GM06990 (cell line): Measurements from ENCODE around the gene CABP5.

Experiments used
- DNase-seq: peaks from one replicate; pipeline ENCODE4 v3.0.0-alpha.2; 2011; ENCODE audit not compliant: insufficient read length; ENCODE audit errors: extremely low read depth
- H3K27me3 ChIP-seq: replicated peaks from 2 replicates; pipeline ENCODE4 v1.6.0; 2011; ENCODE audit warnings: low read length; ENCODE audit not compliant: control insufficient read depth, insufficient read depth
- H3K36me3 ChIP-seq: 2 replicates; pipeline ENCODE4 v1.5.1; 2011; ENCODE audit warnings: low read length; ENCODE audit not compliant: control insufficient read depth, insufficient read depth
- H3K4me3 ChIP-seq: replicated peaks from 2 replicates; pipeline ENCODE4 v1.5.1; 2011; ENCODE audit warnings: low read depth, mild to moderate bottlenecking, control low read depth, low read length
- TF ChIP-seq, protein P1 (sequence below): IDR thresholded peaks from 2 replicates; pipeline ENCODE4 v1.5.1; 2011; ENCODE audit warnings: low read length, control low read depth, mild to moderate bottlenecking, inconsistent platforms; ENCODE audit not compliant: insufficient read depth, poor library complexity, severe bottlenecking

CABP5 gene

DNA sequence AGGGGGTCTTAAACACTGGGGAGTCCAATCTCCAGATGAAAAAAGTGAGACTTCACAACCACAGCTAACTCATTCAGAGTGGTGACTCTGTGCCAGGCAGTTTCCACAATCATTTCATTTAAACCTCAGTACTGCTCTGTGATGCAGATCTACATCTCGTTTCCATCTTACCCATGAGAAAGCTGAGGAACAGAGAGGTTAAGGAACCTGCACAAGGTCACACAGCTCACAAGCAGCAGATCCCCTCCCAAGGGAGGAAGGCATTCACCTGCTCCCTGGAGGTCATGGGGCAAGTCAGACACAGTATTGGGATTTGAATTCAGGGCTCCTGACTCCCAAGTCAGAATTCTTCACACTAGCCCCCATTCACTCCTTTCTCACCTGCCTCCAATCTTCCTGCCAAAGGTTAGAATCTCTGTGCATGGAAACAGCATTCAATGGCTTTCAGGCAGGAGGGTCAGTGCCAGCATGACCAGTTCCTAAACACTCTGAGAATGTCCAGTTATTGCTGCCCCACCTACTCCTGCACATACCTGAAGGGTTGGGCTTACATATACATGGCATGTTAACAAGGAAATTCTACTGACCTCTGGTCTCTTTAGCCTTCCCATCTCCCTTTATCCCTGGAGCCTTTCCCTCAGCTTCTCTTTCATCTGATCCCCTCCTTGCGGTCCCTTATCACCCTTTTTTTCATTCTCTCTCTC is 1.9 kb downstream of the CABP5 start:
- Histone ChIP-seq H3K4me3 (no peak overlapping the region), H3K36me3 (no peaks in the 10 kb centered on the region), H3K27me3 (no peaks in the 10 kb centered on the region; the same call in 1 of the 2 replicates)
- DNase-seq: no peak
- TF ChIP-seq, protein P1, sequence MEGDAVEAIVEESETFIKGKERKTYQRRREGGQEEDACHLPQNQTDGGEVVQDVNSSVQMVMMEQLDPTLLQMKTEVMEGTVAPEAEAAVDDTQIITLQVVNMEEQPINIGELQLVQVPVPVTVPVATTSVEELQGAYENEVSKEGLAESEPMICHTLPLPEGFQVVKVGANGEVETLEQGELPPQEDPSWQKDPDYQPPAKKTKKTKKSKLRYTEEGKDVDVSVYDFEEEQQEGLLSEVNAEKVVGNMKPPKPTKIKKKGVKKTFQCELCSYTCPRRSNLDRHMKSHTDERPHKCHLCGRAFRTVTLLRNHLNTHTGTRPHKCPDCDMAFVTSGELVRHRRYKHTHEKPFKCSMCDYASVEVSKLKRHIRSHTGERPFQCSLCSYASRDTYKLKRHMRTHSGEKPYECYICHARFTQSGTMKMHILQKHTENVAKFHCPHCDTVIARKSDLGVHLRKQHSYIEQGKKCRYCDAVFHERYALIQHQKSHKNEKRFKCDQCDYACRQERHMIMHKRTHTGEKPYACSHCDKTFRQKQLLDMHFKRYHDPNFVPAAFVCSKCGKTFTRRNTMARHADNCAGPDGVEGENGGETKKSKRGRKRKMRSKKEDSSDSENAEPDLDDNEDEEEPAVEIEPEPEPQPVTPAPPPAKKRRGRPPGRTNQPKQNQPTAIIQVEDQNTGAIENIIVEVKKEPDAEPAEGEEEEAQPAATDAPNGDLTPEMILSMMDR: no peak

DNA sequence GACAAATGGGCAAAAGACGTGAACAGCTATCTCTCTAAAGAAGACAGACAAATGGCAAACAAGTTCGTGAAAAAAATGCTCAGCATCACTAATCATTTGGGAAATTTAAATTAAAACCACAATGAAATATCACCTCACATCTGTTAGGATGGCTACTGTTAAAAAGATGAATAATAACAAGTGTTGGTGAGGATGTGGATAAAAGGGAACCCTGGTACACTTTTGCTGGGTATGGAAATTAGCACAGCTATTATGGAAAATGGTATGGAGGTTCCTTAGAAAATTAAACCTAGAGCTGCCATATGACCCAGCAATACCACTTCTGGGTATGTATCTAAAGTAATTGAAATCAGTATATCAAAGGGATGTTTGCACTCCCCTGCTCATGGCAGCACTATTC is 7.1 kb downstream of the CABP5 start:
- H3K36me3 ChIP-seq: no peaks in the 10 kb centered on the region
- TF ChIP-seq, protein P1: no peak
- H3K27me3 ChIP-seq: no peaks in the 10 kb centered on the region; the same call in 1 of the 2 replicates
- no peak for DNase-seq
- H3K4me3 ChIP-seq: no peak overlapping the region

DNA sequence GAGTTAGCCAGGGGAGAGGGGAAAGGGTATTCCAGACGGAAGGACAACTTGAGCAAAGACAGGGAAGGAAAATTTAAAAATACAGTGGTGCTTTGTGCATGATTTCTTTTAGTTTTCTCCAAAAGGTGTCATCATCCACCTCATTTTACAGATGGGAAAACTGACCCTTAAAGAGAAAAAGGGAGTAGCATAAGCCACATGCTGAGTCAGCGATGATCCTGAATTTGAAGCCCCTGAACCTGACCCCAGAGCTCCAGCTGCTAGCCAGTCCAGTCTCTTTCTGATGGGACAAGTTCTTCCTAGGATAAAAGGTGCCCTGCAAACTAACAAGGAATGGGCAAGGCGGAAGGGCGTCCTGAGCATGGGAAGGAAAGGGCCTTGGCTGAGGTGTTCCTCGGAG is 10.3 kb downstream of the CABP5 start:
- H3K4me3 ChIP-seq: no peak overlapping the region
- no peaks in the 10 kb centered on the region for H3K27me3 ChIP-seq
- TF ChIP-seq, protein P1: no peak
- no peaks in the 10 kb centered on the region for H3K36me3 ChIP-seq
- no peak for DNase-seq

DNA sequence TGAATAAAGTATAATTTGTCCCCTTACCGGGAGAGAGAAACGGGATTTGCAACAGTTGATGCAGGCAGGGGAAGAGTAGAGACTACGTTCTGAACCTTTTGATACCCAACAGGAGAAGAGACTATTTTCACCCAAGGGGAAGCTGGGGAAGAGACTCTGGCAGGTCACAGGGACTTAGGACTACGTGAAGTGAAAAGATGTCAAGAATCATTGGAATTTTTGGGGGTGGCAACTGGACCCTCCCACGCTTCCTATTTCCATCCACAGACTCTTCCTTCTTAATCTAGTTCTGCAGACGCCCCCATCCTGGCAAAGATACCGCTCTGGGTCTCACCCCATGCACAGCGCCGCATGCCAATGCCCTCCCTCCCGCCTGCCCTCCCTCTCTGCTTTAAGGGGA is 13.8 kb downstream of the CABP5 start:
- no peaks in the 10 kb centered on the region for H3K36me3 ChIP-seq
- H3K4me3 ChIP-seq: no peak overlapping the region
- H3K27me3 ChIP-seq: no peaks in the 10 kb centered on the region
- DNase-seq: no peak
- TF ChIP-seq, protein P1: no peak

DNA sequence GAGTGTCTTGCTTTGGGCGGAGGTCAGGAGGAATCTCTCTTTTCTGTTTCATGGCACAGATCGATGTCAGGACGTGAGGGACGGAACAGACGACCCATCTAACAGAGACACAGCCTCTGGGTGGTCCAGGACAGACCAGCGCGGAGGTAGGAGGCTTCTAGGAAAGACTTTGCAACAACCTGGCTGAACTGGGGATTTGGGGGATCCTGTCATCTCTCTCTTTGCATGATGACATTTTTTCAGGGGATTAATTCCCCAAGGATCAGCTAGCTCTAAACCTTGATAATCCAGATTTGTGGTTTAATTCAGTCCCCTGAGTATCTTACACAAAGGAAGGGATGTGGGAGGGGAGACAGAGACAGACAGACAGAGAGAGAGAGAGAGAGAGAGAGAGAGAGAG is 14.4 kb downstream of the CABP5 start:
- DNase-seq: no peak
- H3K27me3 ChIP-seq: no peaks in the 10 kb centered on the region
- TF ChIP-seq, protein P1: no peak
- H3K36me3 ChIP-seq: no peaks in the 10 kb centered on the region
- H3K4me3 ChIP-seq: no peak overlapping the region

DNA sequence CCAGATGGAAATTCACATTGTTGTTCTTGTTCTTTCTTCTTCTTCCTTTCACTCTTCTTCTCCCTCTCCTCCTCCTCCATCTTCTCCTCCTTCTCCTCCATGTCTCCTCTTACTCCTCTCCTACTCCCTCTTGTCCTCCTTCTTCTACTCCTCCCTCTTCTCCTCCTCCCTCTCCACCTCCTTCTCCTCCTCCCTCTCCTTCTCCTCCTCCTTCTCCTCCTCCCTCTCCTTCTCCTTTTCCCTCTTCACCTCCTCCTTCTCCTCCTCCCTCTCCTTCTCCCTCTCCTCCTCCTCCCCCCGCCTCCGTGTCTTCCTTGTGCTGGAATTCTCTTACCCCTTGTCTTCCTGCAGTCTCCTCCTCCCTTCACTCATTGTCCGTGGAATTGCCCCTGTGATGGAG is 18.4 kb downstream of the CABP5 start:
- TF ChIP-seq, protein P1: no peak
- H3K36me3 ChIP-seq: no peaks in the 10 kb centered on the region
- no peaks in the 10 kb centered on the region for H3K27me3 ChIP-seq
- H3K4me3 ChIP-seq: no peak overlapping the region
- no peak for DNase-seq
